Lung (tissue), 12 donors: ENCODE data around the gene ITGA1. TPM values are rescaled to one million over a fixed set of nuclear protein-coding genes. Genes with fewer than 3 reads are reported as not detected.

ENCODE experiments used
- ATAC-seq: fragments of 200-7000 bp; cut with Tn5 transposase; one replicate; pipeline ENCODE4 v1.9.1; 2020; ENCODE audit warnings: moderate number of reproducible peaks; ENCODE audit not compliant: insufficient read depth, low FRiP score
- DNase-seq, 3 donors: peaks; one replicate each; pipeline ENCODE4 v3.0.0-alpha.2; 2013 to 2017
- H3K27ac ChIP-seq, 2 donors: one replicate each; pipeline ENCODE4 v1.5.1; 2013; ENCODE audit warnings: mild to moderate bottlenecking in 2 of 2, moderate library complexity in 2 of 2, control low read depth in 1 of 2, inconsistent platforms in 1 of 2, low read depth in 1 of 2, low read length in 1 of 2
- H3K27me3 ChIP-seq, 3 donors: one replicate each; pipeline ENCODE4 v1.5.1; 2013; ENCODE audit warnings: low read length in 2 of 3; ENCODE audit not compliant: control insufficient read depth in 3 of 3, insufficient read depth in 3 of 3
- H3K36me3 ChIP-seq, 4 donors: one replicate each; pipeline ENCODE4 v1.5.1; 2013; ENCODE audit warnings: low read length in 4 of 4, mild to moderate bottlenecking in 1 of 4, moderate library complexity in 1 of 4; ENCODE audit not compliant: control insufficient read depth in 4 of 4, insufficient read depth in 4 of 4
- H3K4me1 ChIP-seq, 5 donors: one replicate each; pipeline ENCODE4 v1.5.1; 2013; ENCODE audit warnings: low read length in 5 of 5, mild to moderate bottlenecking in 2 of 5, moderate library complexity in 1 of 5; ENCODE audit not compliant: control insufficient read depth in 5 of 5, insufficient read depth in 5 of 5
- H3K4me3 ChIP-seq: one replicate; pipeline ENCODE4 v1.5.1; 2013; ENCODE audit warnings: mild to moderate bottlenecking, control low read depth, moderate library complexity
- H3K9ac ChIP-seq, 2 donors: one replicate each; pipeline ENCODE4 v1.5.1; 2013; ENCODE audit warnings: low read length in 2 of 2, control low read depth in 1 of 2; ENCODE audit not compliant: insufficient read depth in 1 of 2
- H3K9me3 ChIP-seq, 4 donors: one replicate each; pipeline ENCODE4 v1.5.1; 2013; ENCODE audit warnings: low read length in 3 of 4, mild to moderate bottlenecking in 1 of 4, moderate library complexity in 1 of 4; ENCODE audit not compliant: control insufficient read depth in 4 of 4, insufficient read depth in 3 of 4
- WGBS, 2 donors: extraction: QIAGEN DNeasy Blood & Tissue Kit; methylation state at CpG; one replicate each; pipeline ENCODE4 v1.1.7; 2013; 5-methylcytosine and 5-hydroxymethylcytosine counted together
- polyA plus RNA-seq, 2 donors: library from polyadenylated mRNA; stranded (reverse); fragments of 200-250 nt; gene quantifications; one replicate each; pipeline ENCODE4 v1.2.1, GENCODE V29; 2013
- total RNA-seq, 2 donors: library from RNA; depleted of rRNA in 1 of 2; stranded (reverse); fragments of >200 nt in 1 of 2; gene quantifications; one replicate each; pipeline ENCODE4 v1.2.1, GENCODE V29; 2014 to 2021
- TF ChIP-seq, protein P1 (sequence below): IDR thresholded peaks from 2 replicates; pipeline ENCODE4 v1.5.1; 2012; ENCODE audit warnings: mild to moderate bottlenecking; ENCODE audit errors: control extremely low read depth, extremely low read depth
- donor health status: control.
- donor health status: control.
- donor health status: Bipolar disorder and iron deficiency.
- donor health status: healthy.
- donor health status: DM: yes; HTN: yes; CAD: no.

Gene ITGA1
- total and polyA plus RNA-seq, 4 donors: 8.8 to 119 (median 47.6) TPM

DNA sequence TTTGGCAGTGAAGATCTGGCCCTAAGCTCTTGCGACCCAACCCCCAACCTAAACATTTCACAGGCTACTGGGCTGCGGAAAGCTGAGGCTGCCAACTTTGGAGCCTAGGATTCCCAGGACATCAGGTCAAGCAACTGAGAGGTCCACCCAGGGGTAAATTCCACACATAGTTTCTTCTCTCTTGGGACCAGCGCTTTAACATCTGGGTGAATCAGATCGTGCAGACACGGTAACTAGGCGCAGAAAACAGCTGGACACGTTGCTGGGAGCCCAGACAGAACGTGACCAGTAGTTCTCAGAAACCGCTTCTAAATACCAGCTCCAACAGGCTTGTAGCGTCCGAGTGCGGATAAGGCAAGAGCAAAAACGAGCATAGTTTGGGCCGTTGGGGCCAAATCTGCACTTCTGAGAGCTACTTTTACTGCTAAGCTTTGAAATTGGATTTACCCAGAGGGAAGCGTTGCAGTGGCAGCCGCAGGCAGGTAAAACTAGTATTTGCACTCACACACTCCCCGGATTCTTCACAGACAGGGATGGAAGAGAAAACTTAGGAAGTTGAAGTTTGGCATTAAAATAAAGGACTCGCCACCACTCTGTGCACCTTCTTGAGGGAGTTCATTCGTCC, 11.8 kb downstream of the ITGA1 start:
- Histone ChIP-seq H3K4me3 (peak overlapping the region; percentile 33), H3K27ac (peak overlapping the region; percentile 87 to 95), H3K9me3 (no peaks in the 10 kb centered on the region), H3K4me1 (peaks cover 4 to 59% (median 11%) of the 10 kb centered on the region in 5 donors), H3K9ac (peak overlapping the region; percentile 57 to 90), H3K27me3 (no peaks in the 10 kb centered on the region), H3K36me3 (peaks cover 0 to 7% (median 3%) of the 10 kb centered on the region in 4 donors)
- ATAC-seq (peak; percentile 5), DNase-seq (peak; percentile 77 to 88 (median 86))
- 0 to 1% methylated on average over 19 of the region's 19 CpGs for WGBS, 2 donors
- TF ChIP-seq, protein P1, sequence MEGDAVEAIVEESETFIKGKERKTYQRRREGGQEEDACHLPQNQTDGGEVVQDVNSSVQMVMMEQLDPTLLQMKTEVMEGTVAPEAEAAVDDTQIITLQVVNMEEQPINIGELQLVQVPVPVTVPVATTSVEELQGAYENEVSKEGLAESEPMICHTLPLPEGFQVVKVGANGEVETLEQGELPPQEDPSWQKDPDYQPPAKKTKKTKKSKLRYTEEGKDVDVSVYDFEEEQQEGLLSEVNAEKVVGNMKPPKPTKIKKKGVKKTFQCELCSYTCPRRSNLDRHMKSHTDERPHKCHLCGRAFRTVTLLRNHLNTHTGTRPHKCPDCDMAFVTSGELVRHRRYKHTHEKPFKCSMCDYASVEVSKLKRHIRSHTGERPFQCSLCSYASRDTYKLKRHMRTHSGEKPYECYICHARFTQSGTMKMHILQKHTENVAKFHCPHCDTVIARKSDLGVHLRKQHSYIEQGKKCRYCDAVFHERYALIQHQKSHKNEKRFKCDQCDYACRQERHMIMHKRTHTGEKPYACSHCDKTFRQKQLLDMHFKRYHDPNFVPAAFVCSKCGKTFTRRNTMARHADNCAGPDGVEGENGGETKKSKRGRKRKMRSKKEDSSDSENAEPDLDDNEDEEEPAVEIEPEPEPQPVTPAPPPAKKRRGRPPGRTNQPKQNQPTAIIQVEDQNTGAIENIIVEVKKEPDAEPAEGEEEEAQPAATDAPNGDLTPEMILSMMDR: no peak

DNA sequence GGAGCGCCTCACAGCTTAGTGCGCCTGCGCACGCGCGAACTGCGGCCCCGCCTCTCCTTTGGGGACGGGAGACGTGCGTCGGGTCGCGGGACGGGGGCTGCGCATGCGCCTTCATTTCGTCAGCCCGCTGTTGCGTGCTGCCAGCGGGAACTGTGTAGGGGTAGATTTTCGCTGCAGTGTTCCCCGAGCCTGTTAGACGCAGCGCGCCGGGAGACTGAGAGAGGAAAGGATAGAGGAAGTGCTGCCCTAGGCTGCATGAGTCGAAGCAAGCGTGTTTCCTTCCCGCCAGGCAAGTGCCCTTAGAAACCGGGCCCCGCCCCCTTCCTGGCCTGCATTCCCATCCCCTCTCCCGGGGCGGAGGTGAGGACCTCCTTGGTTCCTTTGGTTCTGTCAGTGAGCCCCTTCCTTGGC, 12.3 kb downstream of the ITGA1 start:
- ATAC-seq (peak; percentile 90), DNase-seq (peak; percentile 97 to 98 (median 97))
- Histone ChIP-seq H3K9me3 (no peaks in the 10 kb centered on the region), H3K27ac (peak overlapping the region; percentile 87 to 95), H3K4me1 (peaks cover 4 to 60% (median 11%) of the 10 kb centered on the region in 5 donors), H3K27me3 (no peaks in the 10 kb centered on the region), H3K36me3 (peaks cover 0 to 9% (median 3%) of the 10 kb centered on the region in 4 donors), H3K9ac (peak overlapping the region; percentile 57 to 91), H3K4me3 (peak overlapping the region; percentile 60)
- WGBS, 2 donors: 0% methylated on average over 33 to 34 of the region's 34 CpGs
- TF ChIP-seq, protein P1: no peak

DNA sequence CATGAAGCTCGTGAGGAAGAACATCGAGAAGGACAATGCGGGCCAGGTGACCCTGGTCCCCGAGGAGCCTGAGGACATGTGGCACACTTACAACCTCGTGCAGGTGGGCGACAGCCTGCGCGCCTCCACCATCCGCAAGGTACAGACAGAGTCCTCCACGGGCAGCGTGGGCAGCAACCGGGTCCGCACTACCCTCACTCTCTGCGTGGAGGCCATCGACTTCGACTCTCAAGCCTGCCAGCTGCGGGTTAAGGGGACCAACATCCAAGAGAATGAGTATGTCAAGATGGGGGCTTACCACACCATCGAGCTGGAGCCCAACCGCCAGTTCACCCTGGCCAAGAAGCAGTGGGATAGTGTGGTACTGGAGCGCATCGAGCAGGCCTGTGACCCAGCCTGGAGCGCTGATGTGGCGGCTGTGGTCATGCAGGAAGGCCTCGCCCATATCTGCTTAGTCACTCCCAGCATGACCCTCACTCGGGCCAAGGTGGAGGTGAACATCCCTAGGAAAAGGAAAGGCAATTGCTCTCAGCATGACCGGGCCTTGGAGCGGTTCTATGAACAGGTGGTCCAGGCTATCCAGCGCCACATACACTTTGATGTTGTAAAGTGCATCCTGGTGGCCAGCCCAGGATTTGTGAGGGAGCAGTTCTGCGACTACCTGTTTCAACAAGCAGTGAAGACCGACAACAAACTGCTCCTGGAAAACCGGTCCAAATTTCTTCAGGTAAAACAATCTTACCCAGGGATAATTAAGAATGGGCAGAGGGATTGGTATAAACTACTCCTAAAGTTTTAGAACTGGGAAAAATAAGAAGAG, 12.9 kb downstream of the ITGA1 start:
- DNase-seq (peak; percentile 65 to 68 (median 66)), ATAC-seq (peak; percentile 78)
- TF ChIP-seq, protein P1: no peak
- H3K27me3 ChIP-seq: no peaks in the 10 kb centered on the region
- WGBS, 2 donors: 5% methylated on average over 30 to 31 of the region's 31 CpGs
- peaks cover 0 to 11% (median 5%) of the 10 kb centered on the region in 4 donors for H3K36me3 ChIP-seq
- peaks cover 4 to 60% (median 11%) of the 10 kb centered on the region in 5 donors for H3K4me1 ChIP-seq
- no peaks in the 10 kb centered on the region for H3K9me3 ChIP-seq
- peak overlapping the region; percentile 60 for H3K4me3 ChIP-seq
- H3K9ac ChIP-seq: peak overlapping the region; percentile 34 to 91
- peak overlapping the region; percentile 87 to 95 for H3K27ac ChIP-seq
